Measurements from ENCODE around the gene LAYN.

The LAYN gene

GRCh38 chr11:111585371-111585770 is 44.9 kb downstream of the LAYN start:
- Histone ChIP-seq H3K4me3 (ENCODE audit: severe bottlenecking) (no peak overlapping the region), H3K27ac (ENCODE audit: poor library complexity, severe bottlenecking) (no peak overlapping the region), H3K27me3 (ENCODE audit: insufficient read depth, poor library complexity, severe bottlenecking) (no peaks in the 10 kb centered on the region), H3K4me1 (ENCODE audit: insufficient read depth, poor library complexity, severe bottlenecking) (no peaks in the 10 kb centered on the region), H3K9me3 (ENCODE audit: severe bottlenecking) (no peaks in the 10 kb centered on the region), H3K36me3 (ENCODE audit: low read depth) (no peaks in the 10 kb centered on the region)
- ATAC-seq (ENCODE audit: low read depth) = peak; percentile 33; the same call in 1 of the 3 replicates
- TF ChIP-seq CTCF (IDR thresholded peaks at IDR 0.05; ENCODE audit: poor library complexity, severe bottlenecking) = no peak
- no peak for DNase-seq (ENCODE audit: low spot score)

GRCh38 chr11:111586388-111586831 is 45.9 kb downstream of the LAYN start:
- Histone ChIP-seq H3K27ac (ENCODE audit: poor library complexity, severe bottlenecking) (no peak overlapping the region), H3K9me3 (ENCODE audit: severe bottlenecking) (no peaks in the 10 kb centered on the region), H3K4me3 (ENCODE audit: severe bottlenecking) (no peak overlapping the region), H3K4me1 (ENCODE audit: insufficient read depth, poor library complexity, severe bottlenecking) (no peaks in the 10 kb centered on the region), H3K27me3 (ENCODE audit: insufficient read depth, poor library complexity, severe bottlenecking) (no peaks in the 10 kb centered on the region), H3K36me3 (ENCODE audit: low read depth) (no peaks in the 10 kb centered on the region)
- no peak for DNase-seq (ENCODE audit: low spot score)
- peak; percentile 57 for ATAC-seq (ENCODE audit: low read depth)
- peak; percentile 81 for TF ChIP-seq CTCF (IDR thresholded peaks at IDR 0.05; ENCODE audit: poor library complexity, severe bottlenecking)

- no peaks in the 10 kb centered on the region for H3K36me3 ChIP-seq (ENCODE audit: low read depth)
- no peaks in the 10 kb centered on the region for H3K9me3 ChIP-seq (ENCODE audit: severe bottlenecking)
- no peaks in the 10 kb centered on the region for H3K4me1 ChIP-seq (ENCODE audit: insufficient read depth, poor library complexity, severe bottlenecking)
- H3K27ac ChIP-seq (ENCODE audit: poor library complexity, severe bottlenecking) = no peak overlapping the region
- H3K27me3 ChIP-seq (ENCODE audit: insufficient read depth, poor library complexity, severe bottlenecking) = no peaks in the 10 kb centered on the region
- ATAC-seq (ENCODE audit: low read depth) (no peak), DNase-seq (ENCODE audit: low spot score) (no peak)
- H3K4me3 ChIP-seq (ENCODE audit: severe bottlenecking) = no peak overlapping the region
- TF ChIP-seq CTCF (IDR thresholded peaks at IDR 0.05; ENCODE audit: poor library complexity, severe bottlenecking) = no peak
Measured at GRCh38 chr11:111589114-111589513, 48.6 kb downstream of the LAYN start.

DNA sequence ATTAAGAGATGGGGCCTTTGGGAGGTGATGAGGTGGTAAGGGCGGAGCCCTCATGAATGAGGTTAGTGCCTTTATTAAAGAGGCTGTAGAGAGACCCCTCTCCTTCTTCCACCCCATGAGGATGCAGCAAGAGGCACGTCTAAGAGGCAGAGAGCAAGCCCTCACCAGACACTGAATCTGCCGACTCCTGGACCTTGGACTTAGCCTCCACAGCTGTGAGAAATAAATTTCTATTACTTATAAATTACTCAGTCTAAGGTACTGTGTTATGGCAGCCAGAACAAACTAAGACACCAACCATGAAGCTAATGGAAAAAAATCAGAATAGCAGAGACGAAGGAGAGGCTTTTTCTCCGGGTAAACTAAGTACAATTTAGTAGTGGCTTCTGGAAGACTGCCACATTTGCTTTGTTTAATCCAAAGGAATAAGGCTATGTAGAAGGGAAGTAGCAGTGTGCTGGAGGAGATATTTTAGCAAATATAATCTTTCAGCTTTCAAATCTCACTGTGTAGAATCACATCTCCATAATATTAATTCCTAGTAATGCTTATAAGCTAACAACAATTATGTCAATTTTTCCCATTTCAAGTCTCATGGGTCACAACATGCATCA is 49.5 kb downstream of the LAYN start:
- Histone ChIP-seq H3K27ac (ENCODE audit: poor library complexity, severe bottlenecking) (no peak overlapping the region), H3K36me3 (ENCODE audit: low read depth) (no peaks in the 10 kb centered on the region), H3K4me1 (ENCODE audit: insufficient read depth, poor library complexity, severe bottlenecking) (no peaks in the 10 kb centered on the region), H3K4me3 (ENCODE audit: severe bottlenecking) (no peak overlapping the region), H3K9me3 (ENCODE audit: severe bottlenecking) (no peaks in the 10 kb centered on the region), H3K27me3 (ENCODE audit: insufficient read depth, poor library complexity, severe bottlenecking) (no peaks in the 10 kb centered on the region)
- ATAC-seq (ENCODE audit: low read depth) (no peak), DNase-seq (ENCODE audit: low spot score) (no peak)
- no peak for TF ChIP-seq CTCF (IDR thresholded peaks at IDR 0.05; ENCODE audit: poor library complexity, severe bottlenecking)

- no peak overlapping the region for H3K27ac ChIP-seq (ENCODE audit: poor library complexity, severe bottlenecking)
- DNase-seq (ENCODE audit: low spot score) (no peak), ATAC-seq (ENCODE audit: low read depth) (no peak)
- H3K36me3 ChIP-seq (ENCODE audit: low read depth) = no peaks in the 10 kb centered on the region
- no peak overlapping the region for H3K4me3 ChIP-seq (ENCODE audit: severe bottlenecking)
- no peaks in the 10 kb centered on the region for H3K27me3 ChIP-seq (ENCODE audit: insufficient read depth, poor library complexity, severe bottlenecking)
- H3K4me1 ChIP-seq (ENCODE audit: insufficient read depth, poor library complexity, severe bottlenecking) = no peaks in the 10 kb centered on the region
- TF ChIP-seq CTCF (IDR thresholded peaks at IDR 0.05; ENCODE audit: poor library complexity, severe bottlenecking) = no peak
- no peaks in the 10 kb centered on the region for H3K9me3 ChIP-seq (ENCODE audit: severe bottlenecking)
Measured at GRCh38 chr11:111591187-111591960, 50.9 kb downstream of the LAYN start.
